Neuronal stem cell (in vitro differentiated cells): ENCODE results near the gene TOMM7.

Experiments used
- DNase-seq: peaks from one replicate; pipeline ENCODE4 v3.0.0-alpha.2; 2013; ENCODE audit warnings: low spot score
- H2AFZ ChIP-seq: one replicate; pipeline ENCODE4 v1.6.1; 2013; ENCODE audit warnings: mild to moderate bottlenecking, low read length, inconsistent platforms
- H2AK5ac ChIP-seq: 2 replicates; pipeline ENCODE4 v1.6.1; 2013; ENCODE audit warnings: low read depth, mild to moderate bottlenecking, inconsistent platforms, low read length, moderate library complexity, mixed read lengths
- H2BK120ac ChIP-seq: 2 replicates; pipeline ENCODE4 v1.6.1; 2013; ENCODE audit warnings: low read depth, mild to moderate bottlenecking, inconsistent platforms, low read length, moderate library complexity, mixed read lengths
- H2BK12ac ChIP-seq: one replicate; pipeline ENCODE4 v1.6.1; 2013; ENCODE audit warnings: low read length, inconsistent platforms
- H2BK15ac ChIP-seq: 2 replicates; pipeline ENCODE4 v1.6.1; 2013; ENCODE audit warnings: mild to moderate bottlenecking, low read length, inconsistent platforms, mixed read lengths
- H2BK5ac ChIP-seq: one replicate; pipeline ENCODE4 v1.6.1; 2013; ENCODE audit warnings: inconsistent platforms, mild to moderate bottlenecking, low read length, moderate library complexity
- H3K14ac ChIP-seq: one replicate; pipeline ENCODE4 v1.6.1; 2013; ENCODE audit warnings: low read length, inconsistent platforms
- H3K18ac ChIP-seq: 2 replicates; pipeline ENCODE4 v1.6.1; 2013; ENCODE audit warnings: low read length, inconsistent platforms
- H3K23ac ChIP-seq: 2 replicates; pipeline ENCODE4 v1.6.1; 2013; ENCODE audit warnings: low read depth, mild to moderate bottlenecking, mixed read lengths, low read length, inconsistent platforms; ENCODE audit not compliant: poor library complexity
- H3K27ac ChIP-seq: replicated peaks from 3 replicates; pipeline ENCODE4 v1.5.1; 2013; ENCODE audit warnings: low read length, inconsistent platforms
- H3K27me3 ChIP-seq, 3 experiments: 2 replicates each; pipeline ENCODE4 v1.6.1; 2013; ENCODE audit warnings: low read length in 3 of 3, mild to moderate bottlenecking in 2 of 3, inconsistent platforms in 1 of 3, low read depth in 1 of 3, mixed read lengths in 1 of 3, moderate library complexity in 1 of 3; ENCODE audit not compliant: control insufficient read depth in 3 of 3, insufficient read depth in 3 of 3
- H3K36me3 ChIP-seq, 2 donors: replicated peaks in 1 of 2; 2 replicates each; pipeline ENCODE4 v1.6.1; 2013; ENCODE audit warnings: low read length in 2 of 2; ENCODE audit not compliant: control insufficient read depth in 2 of 2, insufficient read depth in 2 of 2
- H3K4ac ChIP-seq: 2 replicates; pipeline ENCODE4 v1.6.1; 2013; ENCODE audit warnings: inconsistent platforms, mild to moderate bottlenecking, low read length, moderate library complexity
- H3K4me1 ChIP-seq, 2 donors: 1 replicate in 1 of 2; 2 replicates in 1 of 2; pipeline ENCODE4 v1.6.1; 2013; ENCODE audit warnings: low read length in 2 of 2, low read depth in 1 of 2; ENCODE audit not compliant: control insufficient read depth in 2 of 2, insufficient read depth in 1 of 2
- H3K4me2 ChIP-seq: one replicate; pipeline ENCODE4 v1.6.1; 2013; ENCODE audit warnings: mild to moderate bottlenecking, low read length, inconsistent platforms; ENCODE audit not compliant: insufficient read depth, poor library complexity, severe bottlenecking
- H3K4me3 ChIP-seq, 2 donors: 2 replicates each; pipeline ENCODE4 v1.5.1; 2013; ENCODE audit warnings: low read length in 2 of 2, mild to moderate bottlenecking in 2 of 2, inconsistent platforms in 1 of 2, moderate library complexity in 1 of 2
- H3K79me1 ChIP-seq: one replicate; pipeline ENCODE4 v1.6.1; 2013; ENCODE audit warnings: low read depth, mild to moderate bottlenecking, inconsistent platforms, low read length, moderate library complexity
- H3K9ac ChIP-seq: one replicate; pipeline ENCODE4 v1.6.1; 2013; ENCODE audit warnings: mild to moderate bottlenecking, low read depth, low read length, inconsistent platforms; ENCODE audit not compliant: poor library complexity
- H3K9me3 ChIP-seq, 2 donors: replicated peaks in 1 of 2; 2 replicates each; pipeline versions ENCODE3 to v1.6.1; 2013; ENCODE audit warnings: low read length in 2 of 2, mild to moderate bottlenecking in 2 of 2, inconsistent platforms in 1 of 2, low read depth in 1 of 2, mixed read lengths in 1 of 2, moderate library complexity in 1 of 2; ENCODE audit not compliant: control insufficient read depth in 2 of 2, insufficient read depth in 1 of 2
- H4K8ac ChIP-seq: one replicate; pipeline ENCODE4 v1.6.1; 2013; ENCODE audit warnings: low read depth, mild to moderate bottlenecking, inconsistent platforms, low read length, moderate library complexity
- H4K91ac ChIP-seq: one replicate; pipeline ENCODE4 v1.6.1; 2013; ENCODE audit warnings: low read length, low read depth, mild to moderate bottlenecking, inconsistent platforms; ENCODE audit not compliant: poor library complexity
- WGBS, 2 donors: extraction: QIAGEN DNeasy Blood & Tissue Kit; methylation state at CpG; one replicate each; pipeline ENCODE4 v1.1.7; 2013; ENCODE audit warnings: missing lambda C conversion rate in 2 of 2, mixed read lengths in 1 of 2; ENCODE audit not compliant: insufficient read length in 2 of 2, insufficient replicate concordance in 1 of 2; ENCODE audit errors: extremely low coverage in 2 of 2; 5-methylcytosine and 5-hydroxymethylcytosine counted together

The TOMM7 gene

GRCh38 chr7:22812353-22812752, 10.3 kb downstream of the TOMM7 start:
- Histone ChIP-seq H3K36me3 (peaks cover 8 to 56% of the 10 kb centered on the region in 2 donors), H3K4ac (no peak overlapping the region), H3K79me1 (no peaks in the 10 kb centered on the region), H3K4me2 (no peak overlapping the region), H3K4me1 (peaks cover 0 to 2% of the 10 kb centered on the region in 2 donors), H3K9ac (no peak overlapping the region), H3K27ac (no peak overlapping the region), H2BK12ac (no peak overlapping the region), H3K23ac (no peak overlapping the region), H2AFZ (no peak overlapping the region), H4K91ac (no peak overlapping the region), H2BK120ac (no peak overlapping the region), H3K27me3 (no peaks in the 10 kb centered on the region), H2BK15ac (no peak overlapping the region), H3K14ac (no peak overlapping the region), H3K4me3 (no peak overlapping the region), H3K18ac (no peak overlapping the region), H2BK5ac (no peak overlapping the region), H3K9me3 (no peaks in the 10 kb centered on the region), H2AK5ac (no peak overlapping the region), H4K8ac (no peak overlapping the region)
- no peak for DNase-seq
- no CpG with 5 or more reads among the region's 3 CpGs for WGBS, 2 donors

DNA sequence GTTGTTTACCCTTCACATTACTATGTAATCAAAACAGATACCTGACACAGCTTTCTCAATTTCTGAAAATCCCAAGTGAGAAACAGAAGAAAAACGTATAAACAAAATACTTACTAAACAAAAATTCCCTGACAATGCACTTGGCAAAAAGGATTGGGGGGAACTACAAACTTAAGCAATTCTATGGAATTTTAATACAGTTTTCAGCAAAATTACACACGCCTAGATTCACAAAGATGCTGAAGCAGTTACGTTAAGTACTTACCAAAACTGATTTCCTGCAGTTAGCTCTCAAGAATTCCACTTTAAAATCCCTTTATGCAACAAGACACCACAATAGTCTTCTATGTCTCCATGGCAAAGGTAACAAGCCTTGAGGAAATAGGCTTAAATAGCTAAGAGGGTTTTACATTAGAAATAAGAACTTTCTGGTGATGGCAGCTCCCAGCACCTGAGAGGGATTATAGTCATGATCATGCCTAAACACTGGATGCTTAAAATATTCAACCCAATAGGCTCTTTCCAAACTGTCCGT, 10.8 kb downstream of the TOMM7 start:
- no peaks in the 10 kb centered on the region for H3K9me3 ChIP-seq
- H3K27ac ChIP-seq: no peak overlapping the region
- H3K36me3 ChIP-seq: peaks cover 8 to 51% of the 10 kb centered on the region in 2 donors
- no CpG with 5 or more reads among the region's 4 CpGs for WGBS, 2 donors
- peaks cover 0 to 4% of the 10 kb centered on the region in 2 donors for H3K4me1 ChIP-seq
- H3K79me1 ChIP-seq: no peaks in the 10 kb centered on the region
- H2AFZ ChIP-seq: no peak overlapping the region
- H2AK5ac ChIP-seq: no peak overlapping the region
- no peak overlapping the region for H2BK120ac ChIP-seq
- no peak overlapping the region for H4K91ac ChIP-seq
- no peak overlapping the region for H3K4me2 ChIP-seq
- H3K4ac ChIP-seq: no peak overlapping the region
- H2BK15ac ChIP-seq: no peak overlapping the region
- no peak overlapping the region for H3K23ac ChIP-seq
- H2BK12ac ChIP-seq: no peak overlapping the region
- no peak overlapping the region for H3K9ac ChIP-seq
- no peak overlapping the region for H3K4me3 ChIP-seq
- no peak overlapping the region for H3K14ac ChIP-seq
- H3K27me3 ChIP-seq: no peaks in the 10 kb centered on the region
- H4K8ac ChIP-seq: no peak overlapping the region
- no peak overlapping the region for H2BK5ac ChIP-seq
- no peak overlapping the region for H3K18ac ChIP-seq
- DNase-seq: no peak

GRCh38 chr7:22810843-22811242, 11.8 kb downstream of the TOMM7 start:
- Histone ChIP-seq H3K23ac (no peak overlapping the region), H2BK120ac (no peak overlapping the region), H3K18ac (no peak overlapping the region), H3K4me3 (no peak overlapping the region), H4K91ac (no peak overlapping the region), H3K36me3 (peaks cover 8 to 41% of the 10 kb centered on the region in 2 donors), H3K4me2 (no peak overlapping the region), H3K79me1 (no peaks in the 10 kb centered on the region), H2BK15ac (no peak overlapping the region), H3K27ac (no peak overlapping the region), H3K14ac (no peak overlapping the region), H3K9ac (no peak overlapping the region), H3K9me3 (no peaks in the 10 kb centered on the region), H2BK5ac (no peak overlapping the region), H4K8ac (no peak overlapping the region), H2BK12ac (no peak overlapping the region), H2AK5ac (no peak overlapping the region), H3K27me3 (no peaks in the 10 kb centered on the region), H3K4me1 (peaks cover 0 to 4% of the 10 kb centered on the region in 2 donors), H2AFZ (no peak overlapping the region), H3K4ac (no peak overlapping the region)
- DNase-seq: no peak
- no CpG with 5 or more reads among the region's 1 CpG for WGBS, 2 donors

DNA sequence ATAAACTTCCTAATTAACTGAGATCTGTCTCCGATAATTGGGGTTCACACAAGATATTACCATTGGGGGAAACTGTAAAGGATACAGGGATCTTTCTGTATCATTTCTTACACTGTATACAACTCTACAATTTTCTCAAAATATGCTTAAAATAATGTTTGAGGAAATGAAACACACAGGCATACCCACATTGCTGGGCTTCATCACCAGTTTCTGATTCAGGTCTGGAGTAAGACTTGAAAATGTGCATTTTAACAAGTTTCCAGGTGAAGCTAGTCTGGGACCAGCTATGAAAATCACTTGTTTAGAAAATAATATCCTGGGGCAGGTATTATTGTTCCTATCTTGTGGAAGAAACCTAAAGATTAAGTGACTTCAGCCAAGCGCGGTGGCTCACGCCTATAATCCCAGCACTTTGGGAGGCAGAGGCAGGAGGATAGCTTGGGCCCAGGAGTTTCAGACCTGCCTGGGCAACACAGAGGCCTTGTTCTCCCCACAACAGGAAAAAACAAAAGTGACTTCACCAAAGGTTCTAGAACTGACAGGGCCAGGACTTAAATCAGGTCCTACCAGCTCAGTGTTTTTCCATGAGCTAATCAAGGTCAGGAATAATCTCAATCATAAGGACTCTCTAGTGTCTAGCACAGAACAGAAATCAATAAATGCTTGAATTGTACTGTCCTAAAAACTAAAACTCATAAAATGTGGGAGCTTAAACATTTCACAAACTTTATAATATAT, 12.6 kb downstream of the TOMM7 start:
- Histone ChIP-seq H3K14ac (no peak overlapping the region), H4K91ac (no peak overlapping the region), H2BK5ac (no peak overlapping the region), H2BK120ac (no peak overlapping the region), H2AFZ (no peak overlapping the region), H4K8ac (no peak overlapping the region), H3K27me3 (no peaks in the 10 kb centered on the region), H3K4ac (no peak overlapping the region), H3K9ac (no peak overlapping the region), H3K23ac (no peak overlapping the region), H3K36me3 (peaks cover 5 to 33% of the 10 kb centered on the region in 2 donors), H3K4me3 (no peak overlapping the region), H3K9me3 (no peaks in the 10 kb centered on the region), H2BK15ac (no peak overlapping the region), H2AK5ac (no peak overlapping the region), H3K18ac (no peak overlapping the region), H3K4me1 (peaks cover 0 to 4% of the 10 kb centered on the region in 2 donors), H3K27ac (no peak overlapping the region), H3K79me1 (no peaks in the 10 kb centered on the region), H3K4me2 (no peak overlapping the region), H2BK12ac (no peak overlapping the region)
- WGBS, 2 donors: no CpG with 5 or more reads among the region's 4 CpGs
- no peak for DNase-seq
